Measurements from ENCODE around the gene FCER1G. TPM values are rescaled to one million over a fixed set of nuclear protein-coding genes. Genes with fewer than 3 reads are reported as not detected.
"Not testable (repeated sequence)": the region's sequence is repeated elsewhere in the genome, so short reads cannot be mapped to it uniquely, and the experiment has no call there.

FCER1G gene
- total RNA-seq, 1 donor from 2014 or later: 0.26 TPM

DNA sequence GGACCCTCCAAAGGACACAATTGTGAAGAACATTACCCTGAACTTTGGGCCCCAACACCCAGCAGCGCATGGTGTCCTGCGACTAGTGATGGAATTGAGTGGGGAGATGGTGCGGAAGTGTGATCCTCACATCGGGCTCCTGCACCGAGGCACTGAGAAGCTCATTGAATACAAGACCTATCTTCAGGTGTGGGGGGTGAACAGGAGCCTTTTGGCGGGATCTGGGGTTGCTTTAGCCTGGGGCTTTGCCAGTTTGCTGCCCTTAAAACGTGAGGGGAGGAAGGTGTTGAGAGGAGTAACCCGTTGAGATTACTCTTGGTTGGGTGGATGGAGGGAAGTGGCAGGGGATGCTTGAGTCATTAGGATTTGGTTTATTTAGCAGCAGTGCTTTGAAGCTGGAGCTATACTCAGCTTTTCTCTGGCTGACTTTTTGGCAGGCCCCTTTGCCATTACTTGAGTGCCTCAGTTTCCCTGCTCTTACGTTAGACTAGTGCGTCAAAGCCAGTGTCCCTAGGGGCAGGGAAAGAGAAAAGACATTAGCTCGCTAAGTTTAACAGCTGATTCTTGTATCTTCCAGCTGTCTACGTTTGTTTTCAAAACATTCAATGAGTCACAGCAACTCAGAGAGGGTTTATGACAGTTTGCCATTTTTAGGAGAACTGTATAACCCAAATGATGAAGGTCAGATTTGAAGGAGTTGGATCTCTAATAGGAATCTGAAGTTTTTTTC is 8.5 kb upstream of the FCER1G start:
- DNase-seq (ENCODE audit: low read depth in 2 of 2): no peak

DNA sequence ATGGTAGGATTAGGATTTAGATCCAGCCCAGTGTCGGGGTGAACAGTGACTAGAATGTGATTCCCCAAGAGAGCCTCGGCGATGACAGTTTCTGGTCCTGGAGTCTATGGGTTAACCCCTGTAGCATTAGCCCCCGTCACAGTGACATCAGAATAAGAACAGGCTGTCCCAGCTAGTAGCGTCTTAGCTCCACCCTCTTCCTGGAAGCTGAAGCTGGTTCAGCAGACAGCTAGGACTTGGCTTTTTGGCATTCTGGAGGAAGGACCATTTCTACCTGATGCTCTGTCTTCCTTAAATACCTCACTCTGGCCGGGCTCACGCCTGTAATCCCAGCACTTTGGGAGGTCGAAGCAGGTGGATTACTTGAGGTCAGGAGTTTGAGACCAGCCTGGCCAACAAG is 7.9 kb upstream of the FCER1G start:
- no peak for DNase-seq (ENCODE audit: low read depth in 2 of 2)

DNA sequence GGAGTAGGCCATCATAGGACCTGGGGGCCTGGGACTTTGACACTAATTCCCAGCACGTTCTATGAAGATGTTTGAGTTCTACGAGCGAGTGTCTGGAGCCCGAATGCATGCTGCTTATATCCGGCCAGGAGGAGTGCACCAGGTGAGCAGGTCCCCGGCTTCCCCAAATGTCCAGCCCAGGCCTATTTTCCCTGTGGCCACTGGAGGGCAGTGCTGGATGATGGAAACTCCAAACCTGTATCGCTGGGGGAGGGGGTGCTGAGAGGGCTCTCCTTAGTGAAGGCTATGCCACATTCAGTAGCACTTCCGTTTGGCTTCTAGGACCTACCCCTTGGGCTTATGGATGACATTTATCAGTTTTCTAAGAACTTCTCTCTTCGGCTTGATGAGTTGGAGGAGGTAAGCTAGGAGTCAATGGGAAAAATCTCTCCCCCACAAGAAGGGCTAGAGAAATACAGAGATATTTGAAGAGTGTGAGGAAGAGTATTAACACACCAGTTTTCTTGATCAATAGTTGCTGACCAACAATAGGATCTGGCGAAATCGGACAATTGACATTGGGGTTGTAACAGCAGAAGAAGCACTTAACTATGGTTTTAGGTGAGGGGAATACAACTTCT is 5.2 kb upstream of the FCER1G start:
- DNase-seq (ENCODE audit: low read depth in 2 of 2): peak; percentile 42 to 73

DNA sequence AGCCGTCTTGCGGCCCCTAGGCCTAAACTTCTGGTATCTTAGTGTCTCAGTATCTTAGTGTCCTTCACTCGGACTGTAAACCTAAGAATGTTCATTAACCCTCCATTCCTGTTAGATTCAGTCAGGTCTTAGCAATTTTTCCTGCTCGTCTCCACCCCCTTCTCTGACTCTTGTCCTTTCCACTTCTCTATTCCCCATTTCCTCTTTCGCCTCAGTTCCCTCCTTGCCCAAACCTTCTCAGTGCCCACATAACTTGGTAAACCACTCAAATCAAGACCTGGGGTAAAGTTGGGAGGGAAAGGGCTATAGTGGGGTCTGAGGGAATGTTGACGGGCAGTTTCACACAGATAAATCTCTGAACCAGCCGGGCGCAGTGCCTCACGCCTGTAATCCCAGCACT is 726 bp upstream of the FCER1G start:
- DNase-seq (ENCODE audit: low read depth in 2 of 2): no peak

DNA sequence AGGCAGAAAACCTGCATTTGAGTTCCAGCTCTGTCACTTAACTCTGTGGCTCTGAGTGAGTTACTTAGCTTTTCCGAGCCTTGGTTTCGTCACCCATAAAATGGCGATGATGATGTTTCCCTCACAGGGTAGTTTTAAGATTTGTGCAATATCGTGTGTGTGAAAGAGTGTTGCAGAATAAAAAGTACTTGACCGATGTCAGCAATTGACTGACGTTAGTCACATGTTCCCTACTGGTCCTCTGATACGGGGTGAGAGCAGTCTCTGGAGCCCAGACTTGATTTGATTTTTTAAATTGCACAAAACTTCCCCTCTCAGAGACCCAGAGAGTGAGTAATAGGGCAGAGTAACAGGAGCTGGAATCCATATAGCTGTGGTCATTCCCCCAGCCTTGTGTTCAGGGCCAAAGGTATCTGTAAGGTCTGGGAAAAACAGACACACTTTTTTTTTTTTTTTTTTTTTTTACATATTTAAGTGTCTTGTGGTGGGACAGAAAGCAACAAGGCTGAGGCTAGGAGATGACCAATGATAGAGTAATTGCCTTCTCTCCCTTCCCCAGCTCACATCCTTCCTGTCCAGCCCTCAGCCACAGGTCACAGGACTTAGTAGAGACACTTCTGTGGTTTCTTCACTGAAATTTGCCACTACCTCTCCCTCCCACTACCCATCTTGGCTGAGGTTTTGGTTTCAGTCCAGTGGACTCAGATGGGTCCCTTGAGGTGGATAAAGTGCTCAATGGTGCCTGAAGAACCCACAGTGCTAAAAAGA is 2.0 kb downstream of the FCER1G start:
- DNase-seq (ENCODE audit: low read depth in 2 of 2): peak in 1 of 2 donors; percentile 33

DNA sequence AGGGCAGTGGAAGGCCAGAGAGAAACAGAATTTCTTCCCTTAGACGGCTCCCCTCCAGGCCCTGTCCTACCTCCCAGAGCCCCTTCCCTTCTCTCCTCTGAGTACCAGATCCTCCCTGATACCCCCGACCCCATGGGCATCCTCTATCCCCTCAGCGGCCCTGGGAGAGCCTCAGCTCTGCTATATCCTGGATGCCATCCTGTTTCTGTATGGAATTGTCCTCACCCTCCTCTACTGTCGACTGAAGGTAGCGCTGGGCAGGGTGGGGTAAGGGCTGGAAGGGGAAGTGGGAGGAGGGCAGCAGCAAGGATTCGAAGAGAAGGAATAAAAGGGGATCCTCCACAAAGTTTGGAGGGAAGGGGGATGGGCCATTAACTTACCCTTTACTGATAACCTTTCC is 2.7 kb downstream of the FCER1G start:
- DNase-seq (ENCODE audit: low read depth in 2 of 2): no peak

DNA sequence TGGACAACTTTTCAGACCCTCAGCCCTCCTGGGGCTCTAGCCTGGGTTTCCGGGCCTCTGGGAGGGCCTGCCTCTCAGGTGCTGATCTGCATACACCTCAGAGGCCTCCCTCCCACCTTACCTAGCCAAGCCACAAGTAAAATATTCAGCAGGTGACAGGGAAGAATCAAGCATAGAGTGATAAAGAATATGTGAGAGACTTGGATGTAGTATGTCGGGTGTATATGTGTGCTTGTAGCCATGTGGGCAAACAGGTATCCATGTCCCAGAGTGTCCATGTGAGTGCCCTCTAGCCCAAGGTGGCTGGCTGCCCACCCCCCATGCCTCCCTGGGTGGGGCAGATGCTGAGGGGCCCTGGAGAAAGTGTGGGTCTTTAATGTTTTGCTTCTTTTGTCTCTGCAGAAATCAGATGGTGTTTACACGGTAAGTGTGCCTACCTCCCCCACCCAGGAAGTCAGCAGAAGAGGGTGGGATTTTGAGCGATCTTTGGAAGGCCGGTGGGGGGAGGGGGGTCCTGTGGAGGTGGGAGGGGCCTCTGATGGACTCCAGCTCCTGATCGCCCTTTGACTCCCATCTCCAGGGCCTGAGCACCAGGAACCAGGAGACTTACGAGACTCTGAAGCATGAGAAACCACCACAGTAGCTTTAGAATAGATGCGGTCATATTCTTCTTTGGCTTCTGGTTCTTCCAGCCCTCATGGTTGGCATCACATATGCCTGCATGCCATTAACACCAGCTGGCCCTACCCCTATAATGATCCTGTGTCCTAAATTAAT is 3.4 kb downstream of the FCER1G start:
- DNase-seq (ENCODE audit: low read depth in 2 of 2): no peak

DNA sequence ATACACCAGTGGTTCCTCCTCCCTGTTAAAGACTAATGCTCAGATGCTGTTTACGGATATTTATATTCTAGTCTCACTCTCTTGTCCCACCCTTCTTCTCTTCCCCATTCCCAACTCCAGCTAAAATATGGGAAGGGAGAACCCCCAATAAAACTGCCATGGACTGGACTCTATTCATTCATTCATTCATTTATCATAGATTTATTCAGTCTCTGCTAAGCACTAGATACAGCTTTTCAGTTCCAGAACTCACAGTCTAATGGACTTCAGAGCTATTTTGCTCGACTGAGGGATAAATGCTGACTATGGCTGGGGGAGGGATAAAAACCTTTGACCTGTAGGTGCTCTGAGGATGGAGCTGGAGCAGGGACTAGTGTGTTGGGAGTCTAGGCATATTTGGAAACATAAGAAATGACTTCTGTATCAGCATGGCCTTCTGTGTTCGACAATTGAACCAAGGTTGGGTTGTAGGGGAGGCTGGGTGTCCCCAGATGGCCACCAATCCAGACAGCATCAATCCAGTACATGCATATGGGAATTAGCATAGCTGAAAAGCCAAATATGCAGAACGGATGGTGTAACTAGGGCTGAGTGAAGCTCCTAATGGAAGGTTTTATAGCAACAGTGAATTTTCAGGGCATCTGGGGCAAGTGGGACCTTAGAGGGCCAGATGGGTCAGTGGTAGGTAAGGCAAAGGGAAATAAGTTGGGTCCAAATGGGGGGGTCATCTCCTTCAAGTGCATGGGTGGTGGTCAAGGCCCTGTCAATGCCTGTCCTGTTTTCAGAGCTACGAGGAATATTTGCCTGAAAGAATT is 4.2 kb downstream of the FCER1G start:
- no peak for DNase-seq (ENCODE audit: low read depth in 2 of 2)

DNA sequence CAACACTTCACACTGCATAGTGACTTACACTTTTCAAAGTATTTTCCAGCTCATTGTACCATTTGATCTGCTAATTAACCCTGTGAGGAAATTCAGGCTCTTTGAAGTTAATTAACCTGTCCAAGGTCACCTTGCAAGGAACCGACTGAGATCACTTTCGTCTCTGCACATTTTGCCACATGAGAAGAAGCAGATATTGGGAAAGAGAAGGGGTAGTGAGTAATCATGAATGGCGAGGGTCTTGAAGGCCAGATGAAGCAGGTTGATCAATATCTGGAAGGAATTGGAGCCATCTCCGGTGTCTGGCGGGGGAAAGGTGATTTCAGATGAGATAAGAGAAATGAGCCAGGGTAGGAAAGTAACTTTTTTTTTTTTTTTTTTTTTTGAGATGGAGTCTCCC is 4.9 kb downstream of the FCER1G start:
- no peak for DNase-seq (ENCODE audit: low read depth in 2 of 2)

DNA sequence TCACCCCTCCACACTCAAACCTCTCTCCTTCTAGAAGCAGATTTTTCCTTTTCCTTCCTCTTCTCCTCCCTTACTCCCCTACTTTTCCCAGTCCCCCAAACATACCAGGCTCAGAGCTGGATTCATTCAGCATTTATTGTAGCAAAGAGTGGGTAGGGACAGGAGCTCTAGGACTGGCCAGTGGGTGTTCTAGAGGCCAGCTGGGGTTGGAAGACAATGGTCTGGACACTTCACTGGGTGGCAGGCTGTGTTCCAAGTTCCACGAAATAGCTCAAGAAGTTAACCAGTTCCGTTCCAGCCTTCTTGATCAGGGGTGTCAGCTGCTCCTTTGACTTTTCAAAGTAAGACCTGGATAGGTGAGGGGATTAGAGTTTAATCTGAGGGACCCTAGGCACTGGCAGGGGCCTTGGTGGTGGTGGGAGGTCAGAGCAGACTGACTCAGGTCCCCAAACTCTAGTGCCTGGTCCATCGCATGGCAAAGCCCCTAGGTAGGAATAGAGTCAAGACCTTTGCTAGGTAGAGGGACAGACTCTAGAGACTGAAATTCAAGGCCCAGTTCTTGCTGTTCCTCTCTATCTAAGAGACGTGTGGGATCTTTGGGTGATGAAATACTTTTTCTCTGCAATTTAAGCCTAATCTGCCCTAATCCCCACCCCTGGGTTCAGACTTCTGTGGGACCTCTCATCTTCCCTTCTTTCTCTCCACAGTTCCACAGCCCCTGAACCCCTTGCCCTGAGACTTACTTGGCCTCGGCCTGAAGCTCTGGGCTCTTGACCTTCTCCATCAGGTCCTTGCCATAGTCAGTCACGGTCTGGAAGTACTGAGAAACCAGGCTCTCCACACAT is 7.3 kb downstream of the FCER1G start:
- DNase-seq (ENCODE audit: low read depth in 2 of 2): no peak

DNA sequence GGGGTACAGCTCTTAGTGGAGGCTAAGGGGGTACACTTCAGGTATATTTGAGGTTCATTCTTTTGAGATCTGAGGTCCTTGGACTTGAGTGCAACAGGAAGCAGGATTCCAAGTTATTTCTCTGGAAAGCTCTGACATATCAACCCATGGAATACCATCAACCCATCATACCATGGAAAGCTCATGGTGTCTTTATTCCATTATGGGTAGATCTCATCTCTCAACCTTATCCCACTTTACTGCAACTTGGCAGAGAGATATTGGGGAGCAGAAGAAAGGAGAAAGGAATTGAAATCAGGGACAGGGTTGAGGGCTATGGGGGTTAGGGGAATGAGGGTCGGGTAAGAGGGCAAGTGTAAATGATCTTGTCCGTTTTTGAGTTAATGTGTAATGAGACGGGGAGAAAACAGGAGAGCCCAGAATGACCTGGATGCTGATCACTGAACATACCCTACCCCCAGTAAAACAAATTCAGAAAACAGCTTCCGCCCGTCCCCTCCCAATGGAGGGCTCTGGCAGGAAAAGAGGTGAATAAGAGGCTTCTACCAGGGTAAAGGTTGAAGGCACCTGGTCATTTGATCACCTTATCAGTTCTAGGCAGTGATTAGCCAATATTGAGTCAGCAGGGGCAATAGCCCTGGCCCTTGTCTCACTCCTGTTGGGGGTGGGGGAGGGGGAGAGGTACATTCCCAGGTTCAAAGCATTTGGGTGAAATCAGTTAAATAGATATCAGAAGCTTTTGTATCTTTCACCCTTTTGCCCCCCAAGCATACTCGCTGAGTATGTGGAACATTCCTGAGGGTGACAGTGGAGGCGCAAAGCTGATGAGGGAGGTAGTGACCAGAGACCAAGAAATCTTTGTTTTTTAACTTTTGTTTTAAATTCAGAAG is 9.0 kb downstream of the FCER1G start:
- DNase-seq (ENCODE audit: low read depth in 2 of 2): no peak

DNA sequence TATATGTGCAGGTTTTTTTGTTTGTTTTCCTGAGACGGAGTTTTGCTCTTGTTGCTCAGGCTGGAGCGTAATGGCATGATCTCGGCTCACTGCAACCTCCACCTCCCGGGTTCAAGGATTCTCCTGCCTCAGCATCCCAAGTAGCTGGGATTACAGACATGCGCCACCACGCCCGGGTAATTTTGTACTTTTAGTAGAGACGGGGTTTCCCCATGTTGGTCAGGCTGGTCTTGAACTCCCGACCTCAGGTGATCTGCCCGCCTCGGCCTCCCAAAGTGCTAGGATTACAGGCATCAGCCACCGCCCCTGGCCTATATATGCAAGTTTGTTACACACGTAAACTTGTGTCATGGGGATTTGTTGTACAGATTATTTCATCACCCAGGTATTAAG is 9.6 kb downstream of the FCER1G start:
- DNase-seq (ENCODE audit: low read depth in 2 of 2): not testable (repeated sequence)

DNA sequence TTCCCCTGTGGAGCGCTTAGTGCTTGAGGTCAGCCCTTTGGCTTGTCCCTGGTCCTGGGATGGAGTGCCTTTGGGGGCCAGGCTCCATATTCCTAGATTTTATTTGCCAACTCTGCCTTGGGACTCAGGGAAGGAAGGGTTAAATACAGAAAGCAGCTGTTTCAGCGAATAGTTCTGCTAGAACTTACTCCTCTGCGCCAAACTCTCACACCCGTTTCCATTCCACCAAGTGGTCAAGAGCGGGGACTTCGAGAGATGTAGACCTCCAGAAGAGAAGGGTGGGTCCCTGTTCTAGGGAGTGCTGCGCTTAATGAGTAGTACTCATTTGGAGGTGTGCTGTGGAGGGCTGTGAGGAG is 10.1 kb downstream of the FCER1G start:
- no peak for DNase-seq (ENCODE audit: low read depth in 2 of 2)

DNA sequence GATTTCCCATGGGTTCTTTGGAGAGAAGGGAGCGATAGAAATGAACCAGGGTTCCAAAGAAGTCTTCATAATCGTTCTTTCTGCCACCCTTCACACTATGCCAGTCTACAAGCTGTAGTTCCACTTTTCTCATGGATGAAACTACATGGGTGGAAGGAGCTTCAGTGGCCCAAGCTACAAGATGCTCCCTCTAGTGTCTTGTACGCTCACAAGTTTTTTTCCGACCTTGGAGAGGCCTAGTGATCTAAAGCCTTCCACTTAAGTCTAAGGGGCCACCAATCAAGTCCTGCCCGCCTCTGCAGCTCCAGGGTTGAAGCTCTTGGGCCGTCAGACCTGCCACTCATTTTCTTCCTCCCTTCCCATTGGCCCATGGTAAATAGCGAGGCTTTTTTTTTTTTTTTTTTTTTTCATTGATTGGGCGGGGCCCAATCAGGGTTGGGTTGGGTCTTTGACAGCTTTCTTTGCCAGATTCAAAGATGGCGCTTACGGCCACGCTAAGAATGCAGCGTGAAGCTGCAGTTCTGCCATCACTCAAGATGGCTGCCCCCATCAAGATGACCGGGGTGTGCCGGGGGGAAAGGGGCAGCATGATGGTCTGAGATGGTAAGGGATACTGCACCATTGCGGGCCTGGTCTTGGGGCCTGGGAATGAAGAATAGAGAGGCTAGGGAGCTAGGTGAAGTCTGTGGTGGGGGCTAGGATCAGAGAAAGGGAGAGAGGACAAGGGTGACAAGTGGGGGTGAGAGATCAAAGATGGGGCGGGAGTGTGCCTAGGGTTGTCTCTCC is 10.6 kb downstream of the FCER1G start, which contains the start of gene TOMM40L:
Gene TOMM40L, plus strand, starts transcription at position 527 of the 786 bp plus-strand sequence. CDS start 430 bp downstream, outside the sequence.
- peak; percentile 94 to 99 for DNase-seq (ENCODE audit: low read depth in 2 of 2)

DNA sequence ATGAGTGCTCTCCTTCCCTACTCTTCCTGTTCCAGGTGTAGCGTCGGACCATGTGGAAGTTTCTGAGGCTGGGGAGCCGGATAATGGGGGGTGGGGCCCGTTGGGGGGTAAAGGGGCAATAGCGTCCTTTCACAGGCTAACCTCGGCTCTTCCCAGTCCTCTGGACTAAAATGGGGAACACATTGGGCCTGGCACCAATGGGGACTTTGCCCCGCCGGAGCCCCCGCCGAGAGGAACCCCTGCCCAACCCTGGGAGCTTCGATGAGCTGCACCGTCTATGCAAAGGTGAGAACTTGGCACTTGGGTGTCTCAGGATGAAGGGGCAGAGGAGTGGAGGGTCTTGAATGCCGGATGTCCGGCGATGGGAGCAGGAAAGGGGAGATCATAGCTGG is 11.2 kb downstream of the FCER1G start:
- DNase-seq (ENCODE audit: low read depth in 2 of 2): no peak

DNA sequence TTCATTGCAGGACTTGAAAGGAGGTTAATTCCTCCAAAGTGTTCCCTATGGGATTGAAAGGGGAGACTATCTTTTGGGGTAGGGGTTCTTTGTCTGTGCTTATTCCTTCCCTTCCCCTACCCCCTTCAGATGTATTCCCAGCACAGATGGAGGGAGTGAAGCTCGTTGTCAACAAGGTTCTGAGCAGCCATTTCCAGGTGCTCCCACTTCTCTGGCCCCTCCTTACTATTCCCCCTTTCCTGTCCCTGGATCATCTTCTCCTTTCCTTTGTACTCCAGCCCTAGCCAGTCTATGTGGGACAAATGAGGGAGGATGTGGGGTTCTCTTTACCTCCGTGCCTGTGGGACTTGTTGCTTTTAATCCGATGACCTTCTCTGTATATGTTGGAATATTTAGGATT is 11.7 kb downstream of the FCER1G start:
- no peak for DNase-seq (ENCODE audit: low read depth in 2 of 2)

DNA sequence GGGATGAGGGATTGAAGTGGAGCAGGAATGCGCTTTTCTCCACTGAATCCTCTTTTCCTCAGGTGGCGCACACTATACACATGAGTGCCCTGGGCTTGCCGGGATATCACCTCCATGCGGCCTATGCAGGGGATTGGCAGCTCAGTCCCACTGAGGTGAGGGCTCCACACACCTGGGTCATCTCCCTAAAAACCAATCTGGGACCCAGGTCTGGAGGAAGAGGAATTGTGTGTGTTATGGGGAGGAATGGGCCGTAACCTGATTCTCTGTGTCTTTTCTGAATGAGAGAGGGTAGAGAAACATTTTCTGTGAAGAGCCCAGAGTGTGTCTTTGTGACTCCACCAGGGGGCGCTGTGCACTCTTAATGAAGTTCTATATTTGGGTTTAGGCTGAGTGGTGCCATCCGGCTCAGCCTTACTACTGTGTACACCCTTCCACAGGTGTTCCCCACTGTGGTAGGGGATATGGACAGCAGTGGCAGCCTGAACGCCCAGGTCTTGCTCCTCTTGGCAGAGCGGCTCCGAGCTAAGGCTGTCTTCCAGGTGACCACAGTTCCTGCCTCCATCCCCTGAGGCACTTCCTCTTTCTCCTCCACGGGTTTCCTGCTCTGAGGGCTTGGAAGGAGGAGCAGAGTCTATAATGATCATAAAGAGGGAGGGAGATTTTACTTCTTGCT is 12.2 kb downstream of the FCER1G start:
- peak; percentile 60 to 79 for DNase-seq (ENCODE audit: low read depth in 2 of 2)

DNA sequence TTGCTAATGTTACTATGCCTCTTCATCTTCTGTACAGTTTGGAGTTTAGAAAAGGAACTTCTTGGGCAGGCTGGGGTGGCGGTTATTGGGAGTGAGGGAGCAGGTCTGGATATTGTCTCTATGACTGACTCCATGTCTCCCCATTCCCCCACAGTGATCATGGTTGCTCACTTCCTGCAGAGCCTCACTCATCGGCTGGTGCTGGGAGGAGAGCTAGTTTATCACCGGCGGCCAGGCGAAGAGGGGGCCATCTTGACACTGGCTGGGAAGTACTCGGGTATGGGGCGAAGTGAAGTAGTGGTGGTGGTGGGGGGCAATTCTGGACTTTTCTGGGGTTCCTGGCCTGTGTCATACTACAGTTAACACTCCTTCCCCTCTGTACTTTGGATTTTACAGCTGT is 12.9 kb downstream of the FCER1G start:
- no peak for DNase-seq (ENCODE audit: low read depth in 2 of 2)
